H1 (cell line): ENCODE results near the gene CFP. TPM values are rescaled to one million over a fixed set of nuclear protein-coding genes. Genes with fewer than 3 reads are reported as not detected.

Experiments used
- CTCF ChIA-PET: fragments of 300-600 bp; sonication (Branson Sonifier 250); formaldehyde crosslinking; loops from one replicate; lab custom pipeline; 2021; ENCODE audit not compliant: partially characterized antibody; lab: Charles Lee
- POLR2A ChIA-PET: fragments of 300-600 bp; sonication (Branson Sonifier 250); formaldehyde crosslinking; loops from one replicate; lab custom pipeline; 2021; ENCODE audit warnings: inconsistent platforms; ENCODE audit not compliant: partially characterized antibody; lab: Charles Lee
- DNase-seq, 2 experiments: peaks; one replicate each; pipeline versions ENCODE4 v3.0.0 to v3.0.0-alpha.2; 2010 to 2022; ENCODE audit warnings: low spot score in 2 of 2, low read depth in 1 of 2, mixed read lengths in 1 of 2
- FAIRE-seq: peaks from 2 replicates; lab custom pipeline; 2011; peaks lifted over from hg19 to GRCh38; lab: Jason Lieb, UNC
- H2AFZ ChIP-seq: 2 replicates; pipeline ENCODE4 v1.8.1; 2012; ENCODE audit warnings: low read length, inconsistent platforms
- H2AK5ac ChIP-seq: 2 replicates; pipeline ENCODE4 v1.6.1; 2013; ENCODE audit warnings: low read depth, low read length
- H2BK120ac ChIP-seq: replicated peaks from 2 replicates; pipeline ENCODE3; 2013; ENCODE audit warnings: low read depth, low read length, inconsistent platforms
- H2BK12ac ChIP-seq: 2 replicates; pipeline ENCODE4 v1.6.1; 2013; ENCODE audit warnings: low read depth, low read length
- H2BK15ac ChIP-seq: 2 replicates; pipeline ENCODE4 v1.6.1; 2013; ENCODE audit warnings: low read length
- H2BK20ac ChIP-seq: 2 replicates; pipeline ENCODE4 v1.6.1; 2013; ENCODE audit warnings: low read length
- H2BK5ac ChIP-seq: 2 replicates; pipeline ENCODE4 v1.6.1; 2013; ENCODE audit warnings: low read depth, low read length
- H3K14ac ChIP-seq: 2 replicates; pipeline ENCODE4 v1.6.1; 2013; ENCODE audit warnings: inconsistent platforms; ENCODE audit not compliant: insufficient read length
- H3K18ac ChIP-seq: 2 replicates; pipeline ENCODE4 v1.6.1; 2013; ENCODE audit warnings: low read length; ENCODE audit errors: extremely low read depth
- H3K23ac ChIP-seq: 2 replicates; pipeline ENCODE4 v1.6.1; 2013; ENCODE audit warnings: inconsistent platforms; ENCODE audit not compliant: insufficient read length
- H3K23me2 ChIP-seq: 2 replicates; pipeline ENCODE4 v1.6.1; 2013; ENCODE audit warnings: low read depth, low read length
- H3K27ac ChIP-seq: 2 replicates; pipeline ENCODE4 v1.6.1; 2011; ENCODE audit warnings: low read depth, low read length, inconsistent platforms
- H3K27me3 ChIP-seq, 4 experiments: replicated peaks in 1 of 4; 1 replicate in 1 of 4; 2 replicates in 3 of 4; pipeline versions ENCODE4 v1.6.1 to v1.8.1; 2011 to 2013; ENCODE audit warnings: low read length in 3 of 4, mild to moderate bottlenecking in 3 of 4, inconsistent platforms in 2 of 4, mixed read lengths in 2 of 4, moderate library complexity in 1 of 4; ENCODE audit not compliant: control insufficient read depth in 3 of 4, insufficient read depth in 3 of 4; ENCODE audit errors: extremely low read depth in 1 of 4
- H3K36me3 ChIP-seq, 4 experiments: 2 replicates each; pipeline versions ENCODE4 v1.6.1 to v1.8.1; 2011 to 2013; ENCODE audit warnings: mild to moderate bottlenecking in 4 of 4, low read length in 3 of 4, moderate library complexity in 2 of 4, control low read depth in 1 of 4, inconsistent platforms in 1 of 4; ENCODE audit not compliant: insufficient read depth in 4 of 4, control insufficient read depth in 2 of 4
- H3K4ac ChIP-seq: replicated peaks from 2 replicates; pipeline ENCODE3; 2013; ENCODE audit warnings: low read length, low read depth, mixed read lengths, inconsistent platforms; ENCODE audit not compliant: insufficient read length
- H3K4me1 ChIP-seq, 4 experiments: replicated peaks in 1 of 4; 1 replicate in 1 of 4; 2 replicates in 3 of 4; pipeline versions ENCODE4 v1.6.1 to v1.8.1; 2011 to 2013; ENCODE audit warnings: low read length in 3 of 4, inconsistent platforms in 2 of 4, mixed read lengths in 1 of 4; ENCODE audit not compliant: insufficient read depth in 4 of 4, control insufficient read depth in 3 of 4
- H3K4me2 ChIP-seq, 2 experiments: 2 replicates each; pipeline versions ENCODE4 v1.6.1 to v1.8.1; 2011 to 2013; ENCODE audit warnings: low read depth in 2 of 2, low read length in 2 of 2, control low read depth in 1 of 2, inconsistent platforms in 1 of 2, mild to moderate bottlenecking in 1 of 2; ENCODE audit not compliant: insufficient read depth in 1 of 2
- H3K4me3 ChIP-seq, 4 experiments: fragments of 200-600, 300-600 bp in 1 of 4; sonication (generic), shearing (Covaris generic), sonication (Bioruptor Twin) in 1 of 4; 2 replicates each; pipeline versions ENCODE4 v1.5.1 to v1.8.1; 2011 to 2016; ENCODE audit warnings: low read length in 4 of 4, low read depth in 3 of 4, control low read depth in 2 of 4, inconsistent platforms in 2 of 4, mild to moderate bottlenecking in 2 of 4, mixed read lengths in 1 of 4, moderate library complexity in 1 of 4; ENCODE audit not compliant: insufficient read depth in 2 of 4; ENCODE audit errors: extremely low read depth in 1 of 4
- H3K56ac ChIP-seq: replicated peaks from 2 replicates; pipeline ENCODE3; 2013; ENCODE audit warnings: low read depth, mild to moderate bottlenecking, mixed read lengths, low read length, inconsistent platforms; ENCODE audit not compliant: insufficient read length
- H3K79me1 ChIP-seq: 2 replicates; pipeline ENCODE4 v1.6.1; 2013; ENCODE audit warnings: low read depth, low read length, control low read depth
- H3K79me2 ChIP-seq, 2 experiments: 2 replicates each; pipeline versions ENCODE4 v1.6.1 to v1.8.1; 2012 to 2013; ENCODE audit warnings: low read length in 2 of 2, mild to moderate bottlenecking in 2 of 2, inconsistent platforms in 1 of 2; ENCODE audit not compliant: insufficient read depth in 2 of 2, control insufficient read depth in 1 of 2
- H3K9ac ChIP-seq, 4 experiments: replicated peaks in 1 of 4; 1 replicate in 1 of 4; 2 replicates in 3 of 4; pipeline versions ENCODE4 v1.6.1 to v1.8.1; 2011 to 2013; ENCODE audit warnings: low read depth in 3 of 4, low read length in 3 of 4, control low read depth in 2 of 4, mild to moderate bottlenecking in 2 of 4, moderate library complexity in 2 of 4, inconsistent platforms in 1 of 4; ENCODE audit errors: extremely low read depth in 1 of 4
- H3K9me3 ChIP-seq, 2 experiments: 2 replicates each; pipeline versions ENCODE4 v1.6.1 to v1.8.1; 2012 to 2013; ENCODE audit warnings: mild to moderate bottlenecking in 2 of 2, moderate library complexity in 2 of 2, control low read depth in 1 of 2, inconsistent platforms in 1 of 2, low read depth in 1 of 2, low read length in 1 of 2, mixed read lengths in 1 of 2; ENCODE audit not compliant: insufficient read depth in 2 of 2
- H4K20me1 ChIP-seq, 2 experiments: replicated peaks in 1 of 2; 2 replicates each; pipeline versions ENCODE3 to v1.8.1; 2011 to 2013; ENCODE audit warnings: inconsistent platforms in 2 of 2, low read length in 2 of 2, mild to moderate bottlenecking in 1 of 2; ENCODE audit not compliant: insufficient read depth in 2 of 2, control insufficient read depth in 1 of 2
- H4K5ac ChIP-seq: 2 replicates; pipeline ENCODE4 v1.6.1; 2013; ENCODE audit warnings: low read length, low read depth, mixed read lengths, inconsistent platforms; ENCODE audit not compliant: insufficient read length
- H4K8ac ChIP-seq: 2 replicates; pipeline ENCODE4 v1.8.0; 2013; ENCODE audit warnings: mild to moderate bottlenecking, moderate library complexity, low read length, inconsistent platforms; ENCODE audit not compliant: insufficient read depth; ENCODE audit errors: extremely low read depth
- H4K91ac ChIP-seq: replicated peaks from 2 replicates; pipeline ENCODE3; 2013; ENCODE audit warnings: low read length, mixed read lengths, inconsistent platforms; ENCODE audit not compliant: insufficient read length
- BRCA1 ChIP-seq: IDR thresholded peaks from 2 replicates; pipeline ENCODE4 v1.6.1; 2012; ENCODE audit warnings: low read depth, low read length, improper control_type of control experiment
- FOSL1 ChIP-seq: IDR thresholded peaks from 2 replicates; pipeline ENCODE4 v1.6.1; 2011; ENCODE audit warnings: mild to moderate bottlenecking, low read depth, low read length, moderate library complexity; ENCODE audit not compliant: insufficient read depth
- RAD21 ChIP-seq, 2 experiments: IDR thresholded peaks in 1 of 2; conservative IDR thresholded peaks in 1 of 2; 2 replicates each; pipeline ENCODE4 v1.6.1; 2011; ENCODE audit warnings: low read depth in 2 of 2, low read length in 2 of 2, improper control_type of control experiment in 1 of 2, inconsistent platforms in 1 of 2, mild to moderate bottlenecking in 1 of 2, moderate library complexity in 1 of 2
- RFX5 ChIP-seq: IDR thresholded peaks from 2 replicates; pipeline ENCODE4 v1.6.1; 2011; ENCODE audit warnings: low read depth, low read length, improper control_type of control experiment, borderline replicate concordance
- SAP30 ChIP-seq: fragments of 300-600 bp; sonication (generic); IDR thresholded peaks from 2 replicates; pipeline ENCODE4 v1.7.1; 2012; ENCODE audit warnings: low read length, moderate library complexity, mild to moderate bottlenecking, inconsistent platforms; ENCODE audit not compliant: insufficient read depth, insufficient replicate concordance
- SIRT6 ChIP-seq: IDR thresholded peaks from one replicate; pipeline ENCODE4 v1.7.1; 2012; ENCODE audit warnings: low read length, inconsistent platforms
- TCF12 ChIP-seq: IDR thresholded peaks from 2 replicates; pipeline ENCODE4 v1.6.1; 2011; ENCODE audit warnings: low read depth, mild to moderate bottlenecking, low read length
- WGBS, 2 experiments: shearing (Covaris generic) in 1 of 2; methylation state at CpG; one replicate each; pipeline versions ENCODE4 v1.1.6 to v1.1.7; 2013 to 2015; ENCODE audit warnings: low lambda C conversion rate in 2 of 2, mixed read lengths in 2 of 2, inconsistent platforms in 1 of 2, low coverage in 1 of 2, missing lambda C conversion rate in 1 of 2; ENCODE audit not compliant: insufficient replicate concordance in 2 of 2, insufficient coverage in 1 of 2, insufficient read length in 1 of 2; ENCODE audit errors: extremely low coverage in 1 of 2, missing lambda C conversion rate in 1 of 2; 5-methylcytosine and 5-hydroxymethylcytosine counted together
- polyA plus RNA-seq, 7 experiments: library from polyadenylated mRNA; depleted of rRNA in 3 of 7; stranded (reverse) in 5 of 7; unstranded in 2 of 7; fragments of >200 nt in 5 of 7; fragments of 200-250 nt in 2 of 7; gene quantifications; 1 replicate in 5 of 7; 2 replicates in 1 of 7; 4 replicates in 1 of 7; pipeline versions ENCODE4 v1.2.1 to v1.2.3, GENCODE V29; 2011 to 2013; ENCODE audit warnings: missing spikeins in 2 of 7, mixed read lengths in 2 of 7
- total RNA-seq: library from RNA; stranded (reverse); fragmentation: NEBNext Ultra II Directional; extraction: Animal tissue kit (Norgen Biotek cat#: 25700); gene quantifications from 2 replicates; pipeline ENCODE4 v1.2.1, GENCODE V29; 2021

CFP gene
- total and polyA plus RNA-seq, 2 of the 8 experiments (the other 6 are each of a cell fraction or from before 2014, with no cell fraction given): 0.76 to 2.2 TPM

DNA sequence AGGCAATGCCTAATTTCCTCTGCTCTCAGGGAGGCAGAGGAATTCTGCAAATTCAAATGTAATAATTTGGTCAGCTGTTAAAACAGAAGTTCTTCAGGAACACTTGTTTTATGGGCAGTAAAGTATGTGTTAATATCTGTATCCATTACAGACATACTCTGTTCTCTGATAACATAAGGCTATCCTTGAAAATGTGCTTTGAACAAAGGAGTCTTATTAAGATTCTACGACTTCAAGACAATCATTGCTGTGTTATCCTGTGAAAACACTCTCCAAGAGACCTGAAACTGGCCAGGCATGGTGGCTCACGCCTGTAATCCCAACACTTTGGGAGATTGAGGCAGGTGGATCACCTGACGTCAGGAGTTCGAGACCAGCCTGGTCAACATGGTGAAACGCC lies 1.9 kb upstream of the CFP start:
- H3K4me1 ChIP-seq: no peaks in the 10 kb centered on the region; a peak in 2 of 7 replicates
- no peak overlapping the region for H2BK120ac ChIP-seq
- no peak overlapping the region for H2AFZ ChIP-seq
- no peak overlapping the region for H2BK20ac ChIP-seq
- H4K5ac ChIP-seq: no peak overlapping the region
- no peak overlapping the region for H3K14ac ChIP-seq
- WGBS, 2 experiments: 100% methylated on average over 1 of the region's 5 CpGs; no CpG with 5 or more reads in 1 of the 2 experiments
- no peaks in the 10 kb centered on the region; the same call in 1 of the 2 replicates for H3K23me2 ChIP-seq
- H4K91ac ChIP-seq: no peak overlapping the region
- H3K18ac ChIP-seq: no peak overlapping the region
- FAIRE-seq (no peak), DNase-seq (no peak)
- no peak overlapping the region for H3K4me2 ChIP-seq
- H3K79me2 ChIP-seq: no peaks in the 10 kb centered on the region
- TF ChIP-seq SAP30 (no peak), RAD21 (IDR thresholded peaks at IDR 0.05 in 1 of 2, conservative IDR thresholded peaks at IDR 0.05 in 1 of 2; ENCODE audit: low read depth in 2 of 2, low read length in 2 of 2) (no peak), TCF12 (no peak), SIRT6 (no peak), RFX5 (no peak), BRCA1 (no peak), FOSL1 (no peak)
- H4K20me1 ChIP-seq: no peaks in the 10 kb centered on the region
- no peak overlapping the region for H2BK15ac ChIP-seq
- H2BK12ac ChIP-seq: no peak overlapping the region
- ChIA-PET CTCF (interaction anchor here (1.3 to 2.6 kb wide), 4 partner anchors 10 to 69 kb away, joined by 4 to 14 read pairs (median 8); no protein-coding TSS in a partner anchor), POLR2A (interaction anchor here (0.6 to 1.4 kb wide), 2 partner anchors 18 to 23 kb away, joined by 3 to 4 read pairs; no protein-coding TSS in a partner anchor)
- H3K27me3 ChIP-seq: no peaks in the 10 kb centered on the region
- no peak overlapping the region for H2BK5ac ChIP-seq
- no peak overlapping the region for H3K23ac ChIP-seq
- no peaks in the 10 kb centered on the region for H3K9me3 ChIP-seq
- H3K56ac ChIP-seq: no peak overlapping the region
- no peak overlapping the region for H4K8ac ChIP-seq
- H3K4ac ChIP-seq: no peak overlapping the region
- H3K36me3 ChIP-seq: peaks cover 0 to 7% (median 3%) of the 10 kb centered on the region in 4 experiments; a peak in 4 of 8 replicates
- H3K4me3 ChIP-seq: no peak overlapping the region
- no peaks in the 10 kb centered on the region for H3K79me1 ChIP-seq
- no peak overlapping the region for H2AK5ac ChIP-seq
- H3K9ac ChIP-seq: no peak overlapping the region
- H3K27ac ChIP-seq: no peak overlapping the region
